ENCODE results near the gene ACVR2B.

DNA sequence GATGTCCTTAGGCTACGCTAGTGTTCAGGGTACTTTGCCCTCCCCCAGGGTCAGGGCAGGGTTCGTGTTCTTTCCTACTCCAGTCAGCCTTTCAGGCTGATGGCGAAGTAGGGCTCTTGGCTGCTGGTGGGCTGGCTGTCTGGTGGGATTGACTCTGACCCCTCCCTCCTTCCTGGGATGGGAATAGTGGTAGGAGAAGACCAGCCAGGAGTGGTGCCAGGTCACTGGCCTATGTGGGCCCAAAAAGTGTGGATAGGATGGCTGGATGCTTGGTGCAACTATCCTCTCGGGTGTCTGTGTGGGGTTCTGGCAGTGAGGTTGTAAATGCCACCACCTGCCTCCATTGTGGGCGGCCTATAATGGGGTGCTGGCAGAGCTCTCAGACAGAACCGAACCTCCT is 22.0 kb downstream of the ACVR2B start:
- TF ChIP-seq, protein P1, sequence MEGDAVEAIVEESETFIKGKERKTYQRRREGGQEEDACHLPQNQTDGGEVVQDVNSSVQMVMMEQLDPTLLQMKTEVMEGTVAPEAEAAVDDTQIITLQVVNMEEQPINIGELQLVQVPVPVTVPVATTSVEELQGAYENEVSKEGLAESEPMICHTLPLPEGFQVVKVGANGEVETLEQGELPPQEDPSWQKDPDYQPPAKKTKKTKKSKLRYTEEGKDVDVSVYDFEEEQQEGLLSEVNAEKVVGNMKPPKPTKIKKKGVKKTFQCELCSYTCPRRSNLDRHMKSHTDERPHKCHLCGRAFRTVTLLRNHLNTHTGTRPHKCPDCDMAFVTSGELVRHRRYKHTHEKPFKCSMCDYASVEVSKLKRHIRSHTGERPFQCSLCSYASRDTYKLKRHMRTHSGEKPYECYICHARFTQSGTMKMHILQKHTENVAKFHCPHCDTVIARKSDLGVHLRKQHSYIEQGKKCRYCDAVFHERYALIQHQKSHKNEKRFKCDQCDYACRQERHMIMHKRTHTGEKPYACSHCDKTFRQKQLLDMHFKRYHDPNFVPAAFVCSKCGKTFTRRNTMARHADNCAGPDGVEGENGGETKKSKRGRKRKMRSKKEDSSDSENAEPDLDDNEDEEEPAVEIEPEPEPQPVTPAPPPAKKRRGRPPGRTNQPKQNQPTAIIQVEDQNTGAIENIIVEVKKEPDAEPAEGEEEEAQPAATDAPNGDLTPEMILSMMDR (IDR thresholded peaks at IDR 0.05; ENCODE audit: low read depth, low read length, poor library complexity, severe bottlenecking): no peak
- no peak for TF ChIP-seq EZH2phosphoT487 (IDR thresholded peaks at IDR 0.05; ENCODE audit: borderline replicate concordance, low read length)
